Activated naive CD4-positive, alpha-beta T cell treated with anti-CD3 and anti-CD28 coated beads, Interleukin-2, amount 50 U/mL, for 16 hours (primary cell): ENCODE results near the gene CHID1.
A peak's percentile ranks its signal among the peaks of the same experiment; 100 is the strongest.

Source experiments
- DNase-seq: peaks from one replicate; pipeline ENCODE4 v3.0.0-alpha.2; 2020

Gene CHID1

DNA sequence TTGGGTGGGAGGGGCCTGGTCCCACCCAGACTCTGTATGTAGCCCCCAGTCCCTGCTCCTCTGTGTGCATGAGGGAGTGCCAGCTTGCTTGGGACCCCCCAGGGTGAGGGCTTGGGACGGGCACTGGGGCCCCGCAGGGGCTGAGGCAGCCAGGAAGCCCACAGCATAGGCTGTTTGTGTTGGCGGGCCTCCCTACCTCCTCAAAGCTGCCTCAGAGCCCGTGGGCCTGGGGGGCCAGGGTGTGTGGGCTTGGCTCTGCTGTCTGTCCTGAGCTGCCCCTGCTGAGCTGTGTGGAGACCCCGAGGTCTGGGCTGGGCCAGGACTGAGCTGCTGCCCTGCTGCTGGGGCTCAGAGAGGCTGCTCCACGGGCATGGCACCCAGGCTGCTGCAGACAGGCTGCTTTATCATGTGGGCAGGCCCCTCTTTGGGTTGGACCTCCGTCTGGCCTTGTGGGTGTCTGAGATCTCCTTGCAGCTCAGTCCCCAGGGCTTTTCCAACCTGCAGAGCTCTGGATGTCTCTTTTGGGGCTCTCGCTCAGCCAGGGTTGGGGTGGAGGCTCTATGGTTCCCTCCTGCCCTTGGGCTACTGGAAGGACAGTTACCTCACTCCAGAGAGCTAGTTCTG lies 64.6 kb downstream of the CHID1 start:
- DNase-seq: no peak

GRCh38 chr11:844693-845644 lies 65.6 kb downstream of the CHID1 start:
- DNase-seq: no peak

DNA sequence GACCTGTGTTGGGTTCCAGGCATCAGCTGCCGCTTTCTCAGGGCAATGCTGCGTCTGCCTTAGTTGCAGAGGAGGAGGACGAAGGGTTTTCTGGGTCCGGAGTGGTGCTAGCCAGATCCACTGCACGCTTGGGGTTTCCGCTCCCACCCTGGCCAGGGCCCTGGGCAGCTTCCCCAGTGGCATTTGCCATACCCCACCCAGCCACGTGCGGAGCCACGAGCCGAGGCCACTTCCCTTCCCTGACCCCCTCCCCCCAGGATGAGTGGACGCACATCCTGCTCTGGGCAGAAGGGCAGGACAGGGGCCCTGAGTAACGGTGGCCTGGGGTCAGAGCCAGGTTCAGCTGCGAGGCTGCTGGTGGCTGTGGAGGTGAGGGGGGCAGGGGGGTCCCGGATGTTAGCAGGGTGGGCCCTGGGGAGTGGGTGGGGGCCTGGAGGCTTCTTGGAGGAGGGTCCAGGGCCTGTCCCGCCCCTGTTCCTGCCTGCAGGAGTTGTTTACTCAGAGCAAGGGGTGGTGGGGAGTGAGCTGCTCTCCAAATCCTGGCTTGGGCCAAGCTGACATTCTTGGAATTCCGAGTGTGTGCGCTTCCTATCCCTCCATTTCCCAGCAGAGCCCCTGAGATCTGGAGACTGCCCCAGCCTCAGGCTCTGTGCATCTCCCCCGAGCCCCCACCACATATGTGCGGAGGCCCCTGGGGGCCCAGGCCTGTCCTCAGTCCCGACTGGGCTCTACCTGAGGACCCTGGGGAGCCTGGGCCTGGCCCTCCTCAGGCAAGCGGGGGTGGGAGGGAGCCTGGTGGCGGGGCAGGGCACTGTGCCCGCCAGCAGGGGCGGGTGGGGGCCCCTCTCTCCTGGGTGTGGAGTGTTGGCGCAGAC lies 66.6 kb downstream of the CHID1 start:
- DNase-seq: no peak

- DNase-seq: no peak
Observed at GRCh38 chr11:843086-843734, 67.4 kb downstream of the CHID1 start.

DNA sequence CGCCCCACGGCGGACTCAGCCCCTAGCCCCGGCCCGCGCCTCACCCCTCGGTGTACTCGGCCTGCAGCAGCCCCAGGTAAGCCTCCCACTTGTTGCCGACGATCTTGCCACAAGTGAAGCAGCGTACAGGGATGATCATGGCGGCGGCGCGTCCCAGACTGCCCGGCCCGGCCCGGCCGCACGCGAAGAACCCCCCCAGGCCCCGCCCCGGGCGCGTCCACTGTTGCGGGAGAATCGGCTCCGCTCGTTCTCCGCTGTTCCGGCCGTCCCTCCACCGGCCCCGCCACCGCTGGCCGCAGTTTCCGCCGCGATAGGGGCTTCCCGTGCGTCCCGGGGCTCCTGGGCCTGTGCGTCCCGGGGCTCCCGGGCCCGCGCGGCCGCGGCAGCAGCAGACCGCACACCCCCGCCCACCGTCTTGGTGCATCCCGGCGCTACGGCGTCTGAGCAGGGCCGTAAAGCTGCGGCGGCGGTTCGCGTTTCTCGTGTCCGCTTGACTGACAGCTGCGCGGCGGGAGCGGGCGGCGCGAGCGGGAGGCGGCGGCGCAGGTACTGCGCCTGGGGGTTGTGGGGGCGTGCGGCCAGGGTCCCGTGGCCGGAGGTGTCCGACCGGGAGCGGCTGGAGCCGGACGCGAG lies 68.1 kb downstream of the CHID1 start, which contains the start of the genes POLR2L and TSPAN4:
Gene POLR2L (minus strand): TSS at position 160 of the 633 bp plus-strand sequence. CDS start 21 bp downstream, at position 139.
Gene TSPAN4 (plus strand): TSS at position 483 of the 633 bp plus-strand sequence. CDS start 7,453 bp downstream, outside the sequence.
- peak; percentile 91 for DNase-seq

GRCh38 chr11:841981-842369 lies 68.6 kb downstream of the CHID1 start:
- DNase-seq: no peak

- no peak for DNase-seq
Observed at GRCh38 chr11:839875-840617, 70.6 kb downstream of the CHID1 start.

DNA sequence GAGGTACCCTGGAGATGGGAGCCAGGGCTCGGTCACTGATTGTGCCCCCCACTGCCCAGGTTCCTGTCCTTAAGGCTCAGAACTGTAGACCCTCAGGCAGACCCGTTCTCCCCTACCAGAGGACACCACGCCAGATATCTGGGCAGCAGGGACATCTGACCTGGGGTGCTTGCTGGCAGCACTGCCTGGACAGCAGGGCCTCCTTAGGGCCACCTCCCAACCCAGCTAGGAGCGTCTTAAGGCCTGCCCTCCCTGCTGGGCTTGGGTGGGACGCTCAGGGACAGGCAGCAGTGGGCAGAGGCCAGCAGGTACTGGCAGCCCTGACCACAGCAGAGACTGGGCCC lies 71.4 kb downstream of the CHID1 start:
- DNase-seq: no peak

DNA sequence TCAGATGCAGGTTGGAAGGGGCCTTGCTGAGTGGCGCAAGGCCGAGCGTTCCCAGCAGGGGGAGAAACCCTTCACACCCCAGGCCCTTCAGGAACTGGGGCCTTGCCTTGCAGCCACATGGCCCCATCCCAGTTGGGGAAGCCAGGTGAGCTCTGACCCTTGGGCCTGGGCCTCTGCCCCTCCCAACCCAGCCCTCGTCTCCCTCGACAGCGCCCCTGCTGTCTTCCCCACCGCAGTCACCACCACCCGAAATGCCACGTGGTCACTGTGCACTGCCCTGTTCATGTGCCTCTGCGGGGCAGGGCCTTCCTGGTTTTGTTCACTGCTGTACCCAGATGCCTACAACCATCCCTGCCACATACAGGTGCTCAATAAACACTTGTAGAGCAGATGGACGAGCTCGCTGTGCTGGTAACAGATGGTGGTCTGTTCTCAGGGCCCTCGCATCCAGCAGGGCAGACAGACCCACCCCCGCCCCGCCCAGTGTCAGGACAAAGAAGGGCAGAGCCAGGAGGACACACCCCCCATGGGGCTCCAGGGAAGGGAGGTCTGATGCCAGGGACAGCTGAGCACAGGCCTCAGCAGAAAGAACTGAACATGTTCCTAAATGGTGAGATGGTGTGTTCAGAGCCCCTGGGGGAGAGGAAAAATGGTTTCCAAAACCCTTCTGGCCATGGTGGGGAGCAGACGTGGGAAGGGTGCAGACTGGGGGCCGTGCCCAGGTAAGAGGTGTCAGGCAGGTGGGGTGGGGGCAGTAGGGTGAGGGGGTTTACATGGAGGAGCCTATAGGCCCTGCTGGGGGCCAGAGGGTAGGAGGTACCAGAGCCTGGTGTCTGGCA lies 72.0 kb downstream of the CHID1 start:
- no peak for DNase-seq

DNA sequence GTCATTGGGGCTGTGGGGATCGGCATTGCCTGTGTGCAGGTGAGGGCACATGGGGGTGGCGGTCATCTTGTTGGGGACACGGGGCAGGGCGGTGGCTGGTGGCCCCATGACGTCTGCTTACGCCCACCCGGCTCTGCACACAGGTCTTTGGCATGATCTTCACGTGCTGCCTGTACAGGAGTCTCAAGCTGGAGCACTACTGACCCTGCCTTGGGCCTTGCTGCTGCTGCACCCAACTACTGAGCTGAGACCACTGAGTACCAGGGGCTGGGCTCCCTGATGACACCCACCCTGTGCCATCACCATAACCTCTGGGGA lies 72.7 kb downstream of the CHID1 start:
- no peak for DNase-seq

GRCh38 chr11:837189-837989 lies 73.2 kb downstream of the CHID1 start:
- no peak for DNase-seq

GRCh38 chr11:836700-837099 lies 73.9 kb downstream of the CHID1 start:
- DNase-seq: no peak

- no peak for DNase-seq
Observed at GRCh38 chr11:836274-836673, 74.3 kb downstream of the CHID1 start.

DNA sequence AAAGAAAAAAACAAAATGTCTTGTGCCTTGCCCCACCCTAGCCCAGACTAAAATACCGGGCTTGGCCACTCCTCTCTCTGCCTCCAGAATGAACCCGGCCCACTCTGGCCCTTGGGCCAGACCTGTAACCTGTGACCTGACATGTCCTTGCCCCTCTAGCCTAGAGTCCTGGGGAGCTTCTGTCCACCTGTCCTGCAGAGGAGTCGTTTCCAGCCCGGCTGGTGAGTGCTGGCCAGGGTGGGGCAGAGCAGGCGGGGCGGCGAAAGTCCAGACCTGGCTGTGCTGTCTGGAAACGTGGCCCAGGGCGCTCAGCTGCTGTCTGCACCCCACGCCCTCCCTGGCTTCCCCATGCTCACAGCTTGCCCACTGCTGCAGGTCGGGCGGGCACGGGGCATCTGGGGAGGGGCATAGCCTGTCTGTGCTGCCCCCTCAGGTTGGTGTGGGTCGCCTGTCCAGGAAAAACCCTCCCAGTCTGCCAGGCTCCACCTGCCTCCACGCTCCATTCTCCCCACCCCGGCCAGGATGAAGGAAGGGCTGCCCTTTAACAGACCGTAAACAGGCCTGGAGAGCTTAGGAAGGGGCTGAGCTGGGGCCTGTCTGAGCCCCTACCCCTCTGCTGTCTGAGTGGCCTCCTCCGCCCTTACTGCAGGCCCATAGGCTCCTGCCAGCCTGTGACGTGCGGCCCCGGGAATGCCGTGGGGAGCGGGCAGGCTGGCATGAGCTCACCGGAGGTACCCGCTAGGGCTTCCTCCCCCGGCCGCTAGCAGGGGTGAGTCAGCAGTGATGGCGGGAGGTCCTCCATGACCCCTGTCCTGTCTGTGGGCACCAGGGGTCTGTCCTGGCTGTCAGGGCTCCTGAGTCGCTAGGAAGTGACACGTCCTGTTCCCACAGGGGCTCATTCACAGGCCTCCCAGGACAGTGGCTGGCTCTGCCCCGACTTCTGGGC lies 76.0 kb downstream of the CHID1 start:
- DNase-seq: no peak

GRCh38 chr11:833849-834311 lies 76.7 kb downstream of the CHID1 start:
- no peak for DNase-seq

GRCh38 chr11:833114-833791 lies 77.4 kb downstream of the CHID1 start:
- peak; percentile 35 for DNase-seq

- peak; percentile 42 for DNase-seq
Observed at GRCh38 chr11:832529-833113, 78.0 kb downstream of the CHID1 start, which contains the start of gene CD151. TSS of gene CD151 (plus strand) at chr11:832952. CDS start at chr11:836070, 3,118 bp downstream.
